ENCODE results near the gene GRIK1.
"Not testable (repeated sequence)": the region's sequence is repeated elsewhere in the genome, so short reads cannot be mapped to it uniquely, and the experiment has no call there.

The GRIK1 gene

DNA sequence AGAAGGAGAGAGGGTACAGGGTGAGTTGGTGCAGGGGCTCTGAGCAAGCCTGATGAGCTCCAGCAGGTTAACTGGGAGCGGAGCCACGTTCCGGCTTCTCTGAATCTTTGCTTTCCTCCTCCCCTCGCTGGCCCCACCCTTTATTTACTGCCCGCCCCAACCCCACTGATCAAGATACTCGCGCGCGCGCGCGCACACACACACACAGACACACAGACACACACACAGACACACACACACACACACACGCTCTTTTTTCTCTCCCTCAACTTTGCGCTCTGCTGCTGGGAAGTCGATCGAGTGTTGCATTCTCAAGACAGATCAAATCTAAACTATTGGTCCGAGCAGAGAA lies at the start of gene GRIK1:
Gene GRIK1, minus strand, starts transcription at position 73 of the 352 bp plus-strand sequence.
- no peak for DNase-seq

DNA sequence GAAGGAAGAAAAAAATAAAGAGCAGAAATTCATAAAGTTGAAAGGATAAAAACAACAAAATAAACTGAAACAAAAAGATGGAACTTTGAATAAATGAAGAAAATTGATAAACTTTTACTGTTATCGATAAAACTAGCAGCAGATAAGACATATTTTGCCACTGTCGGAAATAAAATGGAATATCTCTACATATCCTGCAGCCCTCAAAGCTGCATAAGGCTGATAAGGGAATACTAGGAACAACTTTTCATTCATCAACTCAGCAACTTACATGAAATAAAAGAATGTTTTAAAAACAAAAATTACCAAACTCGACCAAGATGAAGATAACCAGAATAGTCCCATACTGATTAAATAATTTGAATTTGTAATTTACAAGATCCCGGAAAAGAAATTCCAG lies 48.0 kb upstream of the GRIK1 start:
- no peak for DNase-seq

DNA sequence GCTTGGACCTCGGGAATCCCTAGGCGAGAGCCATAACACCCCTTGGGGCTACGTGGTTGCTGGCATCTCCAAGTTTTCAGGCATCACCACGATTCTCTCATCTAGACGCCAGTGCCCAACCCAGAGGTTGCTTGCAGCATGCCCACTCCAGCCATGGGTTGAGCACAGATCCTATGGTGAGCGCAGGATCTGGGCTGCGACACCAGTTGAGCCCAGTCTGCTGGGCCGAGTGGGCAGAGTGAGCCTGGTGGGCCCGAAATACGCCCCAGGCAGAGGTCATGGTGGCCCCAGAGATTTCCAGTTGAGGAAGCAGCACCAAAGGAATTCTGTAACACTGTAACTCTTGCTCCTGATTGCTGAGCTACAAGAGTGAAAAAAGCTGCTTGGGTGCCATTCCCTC lies 46.1 kb upstream of the GRIK1 start:
- no peak for DNase-seq

DNA sequence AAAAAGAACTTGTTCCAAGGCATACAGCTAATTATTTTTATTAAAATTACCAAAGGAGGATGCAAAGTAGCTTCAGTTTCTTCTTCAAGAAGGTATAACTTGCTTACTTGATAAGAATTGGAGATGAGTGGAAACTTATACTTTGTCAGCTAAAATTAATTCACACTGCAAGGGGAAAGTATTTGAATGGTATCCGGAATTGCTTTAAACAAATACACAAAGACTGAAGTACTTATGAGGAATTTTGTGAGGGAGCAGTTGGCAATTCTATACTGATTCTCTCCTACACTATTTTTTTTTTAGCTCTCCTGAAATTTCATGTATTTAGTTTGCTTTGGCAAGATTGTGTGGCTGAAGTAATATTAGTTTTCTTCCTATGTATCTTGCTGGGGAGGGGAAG lies 39.2 kb upstream of the GRIK1 start:
- DNase-seq, result no peak

DNA sequence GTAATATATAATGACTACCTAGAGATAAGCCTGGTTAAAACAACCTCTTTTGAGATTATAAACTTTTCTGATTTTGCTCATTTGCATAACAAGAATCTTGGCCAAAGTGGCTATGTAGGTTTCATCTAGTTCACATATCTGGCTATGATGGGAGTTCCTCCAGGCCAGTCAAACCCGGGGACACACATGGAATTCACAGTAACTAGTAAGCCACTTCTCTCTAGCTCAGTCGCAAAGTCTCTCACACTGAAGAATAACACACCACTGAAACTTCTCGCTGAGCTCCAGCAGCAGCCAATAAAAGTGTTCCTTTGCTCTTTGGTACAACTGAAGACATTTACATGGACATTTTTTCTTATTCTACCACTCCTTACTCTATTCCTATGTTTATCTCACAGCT lies 36.0 kb upstream of the GRIK1 start:
- DNase-seq, result no peak

DNA sequence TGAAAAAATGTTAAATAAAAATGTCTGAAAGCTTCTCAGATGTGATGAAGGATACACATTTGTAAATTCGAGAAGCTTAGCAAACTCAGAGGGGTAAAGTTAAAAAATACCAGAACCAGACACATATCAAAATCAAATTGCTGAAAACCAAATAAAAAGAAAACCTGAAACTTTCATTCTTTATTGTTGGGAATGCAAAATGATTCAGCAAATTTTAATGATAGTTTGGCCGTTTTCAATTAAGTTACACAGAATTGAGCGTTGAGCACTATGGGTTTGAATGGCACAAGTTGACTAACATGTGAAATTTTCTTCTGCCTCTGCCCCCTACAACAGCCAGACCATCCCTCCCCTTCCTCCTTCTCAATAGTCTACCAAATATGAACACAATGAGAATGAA lies 33.5 kb upstream of the GRIK1 start:
- DNase-seq, result no peak

DNA sequence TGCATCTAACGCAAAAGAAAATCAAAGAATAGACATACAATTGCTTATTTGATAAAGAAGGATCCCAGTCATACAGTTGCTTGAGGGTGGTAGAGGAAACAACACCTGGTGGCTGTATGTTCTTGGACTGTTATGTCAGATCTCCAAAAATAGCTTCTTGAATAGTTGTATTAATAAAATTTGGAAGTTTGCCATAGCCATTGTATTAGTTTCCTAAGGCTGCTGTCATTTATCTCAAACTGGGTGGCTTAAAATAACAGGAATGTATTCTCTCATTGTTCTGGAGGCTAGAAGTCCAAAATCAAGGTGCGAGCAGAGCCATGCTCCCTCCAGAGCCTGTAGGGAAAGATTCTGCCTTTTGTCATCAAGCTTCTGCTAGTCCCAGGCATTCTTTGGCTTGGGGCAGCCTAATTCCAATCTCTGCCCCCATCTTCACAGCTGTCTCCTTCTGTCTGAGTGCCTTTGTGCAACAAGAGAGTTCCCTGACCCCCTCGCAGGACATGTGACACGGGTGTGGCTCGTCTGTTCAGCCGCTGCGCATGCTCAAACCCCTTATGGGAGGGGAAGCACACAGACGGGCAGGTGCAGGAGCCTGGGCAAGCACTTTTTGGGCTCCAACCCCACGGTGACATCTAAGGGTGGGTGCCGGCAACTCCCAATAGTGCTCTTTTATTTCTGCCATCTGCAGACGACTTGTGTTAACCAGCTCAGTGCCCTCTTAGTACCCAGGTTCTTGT lies 21.7 kb upstream of the GRIK1 start:
- no peak for DNase-seq

DNA sequence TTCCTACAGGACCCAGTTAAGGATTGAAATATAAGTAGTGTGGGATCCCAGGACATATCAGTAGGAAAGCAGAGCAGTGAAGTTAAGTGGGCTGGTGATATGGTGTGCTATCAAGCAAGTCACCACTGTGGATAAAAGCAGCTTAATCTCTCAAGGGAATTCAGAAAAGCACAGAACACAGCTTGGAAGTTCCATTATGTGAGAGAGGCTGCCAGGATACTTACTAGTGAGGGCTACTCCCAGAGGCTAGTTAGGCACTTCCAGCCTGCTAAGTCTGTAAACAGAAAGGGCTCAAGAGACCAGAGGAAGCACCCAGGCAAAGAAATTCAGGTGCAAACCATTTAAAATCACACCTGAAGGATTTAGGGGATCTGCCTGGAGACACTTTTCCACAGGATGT lies 18.8 kb upstream of the GRIK1 start:
- no peak for DNase-seq

DNA sequence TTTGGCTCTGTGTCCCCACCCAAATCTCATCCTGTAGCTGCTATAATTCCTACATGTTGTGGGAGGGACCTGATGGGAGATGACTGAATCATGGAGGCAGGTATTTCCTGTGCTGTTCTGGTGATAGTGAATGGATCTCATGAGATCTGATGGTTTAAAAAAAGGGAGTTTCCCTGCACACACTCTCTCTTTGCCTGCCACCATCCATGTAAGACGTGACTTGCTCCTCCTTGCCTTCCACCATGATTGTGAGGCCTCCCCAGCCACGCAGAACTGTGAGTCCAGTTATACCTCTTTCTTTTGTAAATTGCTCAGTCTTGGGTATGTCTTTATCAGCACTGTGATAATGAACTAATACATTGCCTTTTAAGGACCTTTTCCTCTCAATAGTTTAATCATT lies 18.2 kb upstream of the GRIK1 start:
- DNase-seq, result not testable (repeated sequence)

DNA sequence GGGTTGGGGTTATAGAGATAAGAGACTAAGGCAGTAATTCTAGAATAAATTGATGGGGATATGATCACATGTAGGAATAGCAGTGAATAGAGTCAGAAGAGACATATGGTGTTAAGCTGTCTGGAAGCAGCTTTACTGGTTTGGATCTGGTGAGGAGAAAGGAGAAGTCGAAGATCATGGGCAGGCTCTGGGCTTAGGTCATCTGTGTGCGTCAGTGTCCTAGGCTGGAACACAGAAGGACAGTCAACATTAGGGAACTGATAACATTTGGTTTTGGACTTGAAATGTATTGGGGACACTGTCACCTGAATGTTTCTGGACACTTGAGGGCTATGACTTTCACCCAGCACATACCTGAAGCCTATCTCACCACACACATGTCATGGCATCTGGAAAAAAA lies 13.9 kb upstream of the GRIK1 start:
- DNase-seq, result no peak

DNA sequence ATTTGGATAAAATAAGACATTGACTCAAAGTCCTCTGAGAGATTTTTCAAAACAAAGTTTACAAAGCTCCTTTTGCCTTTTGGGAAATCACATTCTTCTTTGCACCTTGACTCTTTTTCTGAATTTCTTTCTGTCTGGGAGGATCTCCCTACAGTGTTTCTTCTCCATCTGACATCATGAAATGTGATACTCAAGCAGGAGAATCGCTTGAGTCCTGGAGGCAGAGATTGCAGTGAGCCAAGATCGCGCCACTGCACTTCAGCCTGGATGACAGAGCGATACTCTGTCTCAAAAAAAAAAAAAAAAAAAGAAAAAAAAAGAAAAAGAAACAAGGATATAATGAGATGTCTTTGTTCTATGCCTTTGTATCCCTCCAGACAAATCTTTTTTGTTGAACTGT lies 13.3 kb upstream of the GRIK1 start:
- DNase-seq, result no peak

DNA sequence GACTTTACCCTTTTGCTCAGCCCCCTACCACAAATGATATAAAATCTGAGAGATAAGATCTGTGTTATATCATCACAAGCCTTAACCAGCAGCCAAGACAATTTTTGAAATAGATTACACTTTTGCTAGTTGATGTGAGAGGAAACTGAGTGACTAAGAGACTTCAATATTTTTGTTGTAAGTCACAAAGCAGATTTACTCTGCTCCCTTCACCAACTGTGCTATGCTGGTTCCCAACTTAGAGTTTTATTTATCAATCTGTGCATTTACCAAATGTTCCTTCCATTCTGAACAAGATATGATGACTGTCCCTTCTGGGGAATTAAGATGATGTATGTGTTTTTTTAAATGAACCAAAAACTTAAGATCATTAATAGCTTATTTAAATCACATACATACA lies 12.1 kb upstream of the GRIK1 start:
- DNase-seq, result no peak

DNA sequence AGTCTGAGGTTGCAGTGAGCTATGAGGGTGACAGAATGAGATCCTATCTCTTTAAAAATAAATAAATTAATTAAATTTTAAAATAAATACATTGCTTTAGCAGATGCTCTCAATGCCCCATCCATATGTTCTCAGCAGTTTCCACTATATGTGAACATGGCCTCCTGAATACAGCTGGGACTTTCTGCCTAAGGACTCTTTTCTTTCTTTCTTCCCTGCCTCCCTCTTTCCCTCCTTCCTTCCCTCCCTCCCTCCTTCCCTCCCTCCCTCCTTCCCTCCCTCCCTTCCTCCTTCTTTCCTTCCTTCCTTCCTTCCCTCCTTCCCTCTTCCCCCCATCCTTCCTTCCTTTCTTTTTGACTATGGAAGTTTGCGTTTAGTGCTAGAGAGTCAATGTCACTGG lies 10.2 kb upstream of the GRIK1 start:
- no peak for DNase-seq

DNA sequence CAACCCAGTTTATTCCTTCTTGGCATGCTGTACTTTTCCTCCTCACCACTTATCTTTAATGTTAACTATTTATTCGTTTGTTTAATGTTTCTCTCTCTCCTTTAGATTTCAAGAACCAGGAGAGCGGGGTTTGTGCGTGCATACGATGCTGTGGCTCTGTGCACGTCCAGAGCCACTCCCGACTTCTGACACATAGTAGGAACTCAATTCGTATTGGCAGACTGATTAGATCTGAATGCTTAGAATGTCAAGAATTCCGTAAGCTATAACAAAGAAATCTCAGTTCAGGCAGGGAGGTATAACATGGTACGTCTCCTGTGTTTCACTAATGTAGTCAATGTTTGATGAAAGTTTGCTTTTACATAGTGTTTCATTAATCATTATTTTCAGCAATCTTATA lies 7.3 kb upstream of the GRIK1 start:
- no peak for DNase-seq

DNA sequence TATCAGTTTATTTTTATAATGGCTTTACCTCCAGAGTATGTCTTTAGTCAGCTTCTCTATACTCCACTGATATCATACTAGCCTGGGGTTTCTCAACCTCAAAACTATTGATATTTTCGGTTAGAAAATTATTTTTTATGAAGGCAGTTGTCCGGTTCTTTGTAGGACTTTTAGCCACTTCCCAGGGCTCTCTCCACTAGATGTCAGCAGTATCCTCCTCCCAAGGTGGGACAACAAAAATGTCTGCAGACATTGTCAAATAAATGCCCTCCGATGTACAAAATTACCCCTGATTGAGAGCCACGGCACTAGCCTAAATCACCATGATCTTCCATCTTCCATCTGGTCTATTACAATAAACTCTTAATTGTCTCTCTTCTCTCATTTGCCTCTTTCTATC lies 4.1 kb upstream of the GRIK1 start:
- DNase-seq, result no peak

DNA sequence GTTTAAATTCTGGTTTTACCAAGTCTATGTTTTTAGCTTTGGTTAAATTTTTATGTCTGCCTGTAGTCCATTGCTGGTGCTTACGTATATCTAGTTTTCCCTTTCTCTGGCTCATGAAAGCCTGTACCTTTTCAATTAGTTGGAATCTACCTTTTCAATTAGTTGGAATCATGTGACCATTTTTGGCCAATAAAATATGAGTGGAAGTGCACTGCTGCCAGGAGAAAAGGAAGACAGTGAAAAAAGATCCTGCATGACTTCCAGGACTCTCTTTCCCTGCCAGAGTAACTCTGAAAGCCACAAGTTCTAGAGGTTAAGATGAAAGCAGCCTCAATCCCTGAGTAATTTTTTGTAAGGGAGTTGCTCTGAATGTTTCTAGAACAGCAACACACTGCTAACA lies 2.2 kb upstream of the GRIK1 start:
- no peak for DNase-seq

DNA sequence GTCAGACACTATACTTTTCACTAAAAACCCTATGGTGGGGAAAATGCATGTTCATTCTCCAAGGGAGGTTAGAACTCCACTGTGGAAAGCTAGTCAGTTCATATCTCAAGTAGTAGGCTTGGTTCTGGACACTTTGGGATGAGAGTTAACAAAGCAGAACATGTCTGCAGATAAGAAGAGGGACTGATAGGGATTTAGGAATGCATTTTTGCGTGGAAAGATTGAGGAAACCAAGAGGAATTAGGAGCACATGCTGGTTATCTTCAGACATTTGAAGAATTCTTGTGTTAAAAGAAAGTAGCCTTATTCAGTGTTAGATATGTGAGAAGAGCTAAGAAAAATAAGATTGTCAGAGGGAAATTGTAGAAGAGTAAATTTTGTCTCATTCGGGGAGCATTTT lies 1.2 kb upstream of the GRIK1 start:
- DNase-seq, result no peak

DNA sequence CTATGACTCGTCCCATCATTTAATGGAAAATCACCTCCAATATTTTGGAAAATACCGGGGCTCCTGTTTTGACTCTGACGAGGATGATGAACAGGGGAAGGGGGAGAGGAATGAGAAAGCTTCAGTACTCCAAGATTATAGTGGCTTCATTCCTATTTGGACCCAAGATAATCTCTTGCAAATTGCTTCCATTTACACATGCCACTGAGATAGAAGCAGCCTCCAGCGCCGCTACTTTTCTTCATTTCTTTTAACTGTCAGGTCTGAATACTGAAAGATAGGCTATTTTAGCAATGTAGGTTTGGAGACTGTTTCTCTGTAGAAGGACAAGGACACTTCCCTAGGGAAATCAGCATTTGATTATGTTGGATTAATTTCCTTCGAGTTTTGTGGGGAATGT lies 565 bp upstream of the GRIK1 start:
- no peak for DNase-seq

DNA sequence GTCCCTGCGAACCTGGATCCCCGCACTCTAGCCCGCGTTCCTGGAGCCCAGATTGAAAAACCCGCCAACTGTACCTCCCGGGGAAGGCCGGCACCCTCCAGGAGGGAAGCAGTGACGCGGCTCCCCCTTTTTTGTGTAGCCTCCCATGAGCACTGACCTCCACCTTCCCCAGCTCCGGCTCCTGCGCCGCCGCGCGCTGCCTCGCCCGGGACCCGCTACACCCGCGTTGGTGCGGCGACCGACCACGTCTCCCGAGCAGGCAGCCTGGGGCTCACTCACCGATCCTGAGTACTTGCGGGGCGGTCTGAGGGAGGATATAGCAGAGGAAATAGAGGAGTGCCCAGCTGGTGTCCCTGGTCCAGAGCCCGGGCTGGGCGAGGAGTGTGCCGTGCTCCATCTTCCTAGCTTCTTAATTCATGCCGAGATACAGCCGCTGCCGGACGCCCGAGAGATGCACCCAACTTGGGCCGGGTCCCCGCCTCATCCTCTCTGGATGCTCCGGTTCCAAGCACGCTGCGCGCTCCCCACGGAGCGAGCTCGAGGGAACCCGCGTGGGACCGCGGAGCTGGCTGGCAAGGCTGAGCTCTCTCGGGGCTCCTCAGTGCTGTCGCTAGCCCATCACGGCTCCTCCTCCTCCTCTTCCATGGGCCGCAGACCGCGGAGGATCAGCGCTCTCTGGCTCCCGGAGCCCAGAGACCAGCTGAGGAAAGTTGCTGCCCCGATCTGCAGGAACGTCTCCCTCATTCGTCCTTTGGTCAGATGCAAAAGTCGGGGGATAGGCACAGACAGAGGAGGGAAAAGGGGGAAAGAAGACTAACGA lies 482 bp downstream of the GRIK1 start:
- DNase-seq, result no peak

DNA sequence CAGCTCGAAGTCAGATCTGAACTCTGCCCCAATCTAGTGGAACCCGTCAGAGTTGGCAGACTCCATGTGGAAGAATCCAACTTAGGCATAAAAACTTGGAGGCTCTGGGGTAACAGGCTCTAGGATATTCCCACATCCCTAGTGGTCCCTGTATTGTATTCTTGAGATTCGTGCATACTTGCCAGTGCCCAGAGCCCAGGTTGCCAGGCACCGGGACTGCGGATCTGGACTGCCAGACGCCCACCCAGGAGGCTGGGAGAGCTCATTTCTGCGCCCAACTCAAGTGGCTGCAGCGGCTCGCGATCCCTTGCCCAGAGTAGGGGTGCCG lies 1.1 kb downstream of the GRIK1 start:
- no peak for DNase-seq

DNA sequence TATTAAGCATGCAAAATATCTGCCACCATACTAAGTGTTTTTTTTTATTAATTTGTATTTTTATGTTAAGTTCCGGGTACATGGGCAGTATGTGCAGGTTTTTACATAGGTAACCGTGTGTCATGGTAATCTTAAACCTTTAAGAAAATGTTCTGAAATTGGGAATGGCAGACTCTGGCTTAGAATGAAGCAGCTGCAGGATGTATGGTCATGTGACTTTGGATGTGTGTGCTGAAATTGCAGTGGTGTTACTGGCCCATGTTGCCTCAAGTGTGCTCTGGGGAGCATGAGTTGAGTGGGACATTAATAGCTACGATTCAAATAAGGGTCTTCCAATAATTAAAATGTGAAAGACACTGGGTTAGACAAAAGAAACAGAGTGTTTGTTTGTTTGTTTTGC lies 6.7 kb downstream of the GRIK1 start:
- no peak for DNase-seq

DNA sequence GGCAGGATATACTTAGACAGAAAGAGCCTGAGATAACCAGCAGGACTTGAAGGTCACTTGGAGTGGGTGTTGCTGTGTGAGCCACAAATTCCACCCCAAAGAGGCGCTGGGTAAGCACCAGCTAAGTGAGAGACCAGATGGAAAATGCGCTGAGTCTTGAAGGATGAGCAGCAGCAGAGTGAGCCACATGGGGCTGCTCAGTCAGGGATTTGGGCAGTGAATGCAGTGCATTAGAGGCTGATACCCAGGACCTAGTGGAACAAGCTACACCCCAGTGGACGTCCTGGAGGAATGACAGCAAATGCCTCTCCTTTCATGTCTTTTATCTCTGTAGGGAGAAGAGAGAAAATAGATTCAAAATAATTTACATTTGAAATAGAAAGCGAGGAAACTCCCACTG lies 11.3 kb downstream of the GRIK1 start:
- DNase-seq, result no peak

DNA sequence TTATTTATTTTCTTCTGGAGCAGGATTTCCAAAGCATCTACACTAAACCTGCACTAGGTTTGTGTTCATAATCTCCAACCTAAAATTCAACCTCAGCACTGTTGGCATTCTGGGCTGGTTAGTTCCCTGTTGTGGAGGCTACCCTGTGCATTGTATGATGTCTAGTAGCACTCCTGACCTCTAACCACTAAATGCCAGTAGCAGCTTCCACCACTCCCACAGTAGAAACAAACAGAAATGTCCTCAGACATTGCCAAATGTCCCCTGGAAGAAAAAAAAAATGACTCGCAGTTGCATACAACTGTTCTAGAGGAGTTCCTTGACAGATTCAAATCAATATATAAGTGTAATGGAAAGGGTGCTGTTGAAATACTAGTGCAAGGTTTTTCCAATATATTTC lies 18.9 kb downstream of the GRIK1 start:
- no peak for DNase-seq

DNA sequence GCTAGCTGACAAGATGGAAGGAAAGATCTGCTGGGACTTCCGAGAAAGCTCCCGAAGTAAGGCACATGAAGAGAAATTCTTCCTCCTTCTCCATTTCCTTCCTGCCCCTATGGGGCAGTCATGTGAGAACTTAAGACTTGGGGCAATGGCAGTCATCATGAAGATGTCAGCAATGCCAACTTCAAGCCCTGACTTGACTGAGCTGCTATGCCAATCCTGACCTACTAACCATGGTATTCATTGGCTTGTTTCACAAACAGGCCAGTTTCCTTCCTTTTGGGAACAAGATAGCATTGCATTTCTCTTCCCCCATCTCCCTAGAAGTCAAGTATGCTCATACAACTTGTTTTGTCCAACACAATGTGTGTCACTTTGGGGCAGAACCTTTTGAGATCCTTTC lies 25.5 kb downstream of the GRIK1 start:
- DNase-seq, result no peak

DNA sequence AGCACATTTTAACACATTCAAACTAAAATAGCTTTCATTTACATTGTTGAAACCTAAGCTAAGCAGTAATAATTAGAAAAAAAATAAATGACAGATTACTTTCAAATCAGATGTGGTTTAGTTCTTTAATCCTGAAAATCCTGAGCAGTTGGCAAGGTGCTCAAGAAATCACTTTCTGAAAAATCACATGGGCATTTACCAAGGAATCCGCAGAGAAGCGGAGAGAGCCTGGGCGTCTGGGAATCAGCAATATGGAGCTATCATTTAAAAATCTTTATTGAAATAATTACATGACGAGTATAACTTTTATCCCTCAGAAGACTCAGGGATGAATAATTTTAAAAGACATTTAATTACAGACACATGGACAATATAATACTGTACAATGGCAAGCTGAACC lies 30.2 kb downstream of the GRIK1 start:
- no peak for DNase-seq
